Stimulated activated naive CD4-positive, alpha-beta T cell (primary cell): ENCODE measurements around the gene ZFP42.
"Not testable (repeated sequence)": the region's sequence is repeated elsewhere in the genome, so short reads cannot be mapped to it uniquely, and the experiment has no call there.

Source experiments
- DNase-seq, 6 experiments: peaks; one replicate each; lab custom pipeline; 2025; lab: John Stamatoyannopoulos, UW

ZFP42 gene

DNA sequence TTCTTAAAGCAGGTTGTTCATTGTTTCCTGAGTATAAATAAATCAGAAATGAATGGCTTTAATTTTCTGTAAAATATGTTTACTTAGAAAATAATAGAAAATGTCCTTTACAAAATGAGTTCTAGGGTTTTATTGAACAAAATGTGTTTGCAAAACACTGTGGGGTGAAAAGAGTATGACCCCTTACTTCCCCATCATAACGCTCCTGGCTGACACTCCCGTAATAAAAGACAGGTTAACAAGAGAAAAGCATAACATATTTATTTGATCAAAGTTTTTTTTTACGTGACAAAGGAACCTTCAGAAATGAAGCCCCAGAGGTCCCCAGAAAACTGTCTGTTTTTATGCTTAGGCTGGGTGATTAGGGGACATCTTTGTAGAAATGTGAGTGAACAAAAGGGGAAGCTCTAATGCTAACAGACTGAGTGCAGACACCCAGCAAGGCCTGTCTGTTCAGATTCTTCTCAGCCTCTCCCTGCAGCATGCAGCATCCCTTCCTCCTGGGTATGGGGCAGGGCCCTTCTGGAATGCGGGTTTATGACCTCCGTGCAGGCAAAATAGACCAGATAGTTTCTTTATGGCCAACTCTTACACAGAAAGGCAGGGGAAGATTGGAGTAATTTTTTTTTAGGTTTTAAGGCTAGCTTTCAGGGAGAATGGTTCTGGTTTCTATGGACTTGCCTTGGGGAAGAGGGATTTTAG lies 26.1 kb downstream of the ZFP42 start:
- no peak for DNase-seq

DNA sequence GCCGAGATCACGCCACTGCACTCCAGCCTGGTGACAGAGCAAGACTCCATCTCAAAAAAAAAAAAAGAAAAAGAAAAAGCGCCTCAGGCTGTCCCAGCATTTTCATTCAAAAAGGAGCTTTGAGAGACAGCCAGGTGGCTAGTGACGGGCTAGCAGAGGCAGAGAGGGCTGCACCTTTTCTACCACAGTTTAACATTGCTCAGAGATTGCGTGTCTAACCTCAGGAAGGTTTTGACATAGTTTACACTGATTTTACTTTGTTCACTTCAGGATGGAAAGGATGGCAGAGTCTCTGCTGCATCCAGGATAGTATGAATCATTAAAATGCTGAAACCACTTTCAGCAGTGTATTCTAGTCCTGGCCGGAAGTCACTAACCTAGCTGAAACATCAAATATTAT lies 28.1 kb downstream of the ZFP42 start:
- no peak for DNase-seq

DNA sequence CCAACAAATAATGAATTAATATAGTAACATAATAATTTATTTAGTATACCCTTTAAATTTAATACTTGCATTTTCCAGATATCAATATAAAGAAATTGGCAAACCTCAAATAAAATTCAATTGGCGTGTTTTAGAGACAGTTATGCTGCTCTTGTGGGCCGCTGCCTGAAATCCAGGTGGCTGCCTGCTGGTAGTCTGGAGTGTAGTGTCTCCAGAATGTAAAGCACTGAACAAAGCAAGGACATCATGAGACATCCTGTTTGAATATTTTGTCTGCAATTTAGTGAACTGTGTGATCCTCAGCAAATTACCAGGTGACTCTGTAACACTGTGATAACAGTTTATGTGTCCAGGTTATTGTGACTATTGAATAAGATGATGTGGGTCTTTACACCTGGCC lies 29.9 kb downstream of the ZFP42 start:
- DNase-seq, result no peak

DNA sequence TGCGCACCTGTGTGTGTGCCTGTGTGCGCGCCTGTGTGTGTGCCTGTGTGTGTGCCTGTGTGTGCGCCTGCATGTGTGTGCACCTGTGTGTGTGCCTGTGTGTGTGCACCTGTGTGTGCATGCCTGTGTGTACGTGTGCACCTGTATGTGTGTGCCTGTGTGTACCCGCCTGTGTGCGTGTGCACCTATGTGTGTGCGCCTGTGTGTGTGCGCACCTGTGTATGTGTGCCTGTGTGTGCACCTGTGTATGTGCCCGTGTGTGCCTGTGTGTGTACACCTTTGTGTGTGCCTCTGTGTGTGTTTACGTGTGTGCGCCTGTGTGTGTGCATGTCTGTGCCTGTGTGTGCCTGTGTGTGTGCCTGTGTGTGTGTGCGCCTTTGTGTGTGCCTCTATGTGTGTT lies 33.5 kb downstream of the ZFP42 start:
- DNase-seq, result no peak

DNA sequence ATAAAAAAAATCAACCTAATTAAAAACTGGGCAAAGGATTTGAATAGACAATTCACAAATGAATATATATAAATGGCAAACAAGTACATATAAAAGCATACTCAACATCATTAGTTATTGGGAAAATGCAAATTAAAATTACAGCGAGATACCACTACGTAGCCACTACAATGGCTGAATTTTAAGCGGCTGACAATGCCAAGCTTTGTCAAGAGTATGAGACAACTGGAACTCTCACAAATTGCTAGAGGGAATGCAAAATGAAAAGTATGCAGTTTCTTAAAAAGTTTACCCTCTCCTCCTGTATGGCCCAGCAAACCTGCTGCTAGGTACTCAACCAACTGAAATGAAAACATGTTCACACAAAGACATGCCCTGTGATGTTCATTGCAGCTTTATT lies 34.8 kb downstream of the ZFP42 start:
- DNase-seq, result no peak

DNA sequence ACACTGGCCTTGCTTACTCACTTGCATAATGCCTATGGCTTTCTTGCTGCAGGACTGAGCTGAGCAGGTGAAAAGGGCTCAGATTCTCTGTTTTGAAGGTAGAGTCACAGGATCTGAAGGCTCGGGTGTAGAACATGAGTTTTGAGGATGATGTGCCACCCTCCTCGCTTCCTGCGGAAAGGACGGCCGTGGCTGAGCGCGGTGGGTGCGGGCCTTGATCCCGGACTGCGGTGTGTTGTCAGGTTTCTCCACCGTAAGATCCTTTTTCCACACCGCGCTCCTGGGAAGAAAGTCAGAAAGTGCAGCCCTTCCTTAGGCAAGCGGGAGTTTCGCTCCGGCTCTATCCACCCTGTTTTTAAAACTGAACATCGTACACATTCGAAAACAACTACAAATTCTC lies 36.2 kb downstream of the ZFP42 start:
- no peak for DNase-seq

DNA sequence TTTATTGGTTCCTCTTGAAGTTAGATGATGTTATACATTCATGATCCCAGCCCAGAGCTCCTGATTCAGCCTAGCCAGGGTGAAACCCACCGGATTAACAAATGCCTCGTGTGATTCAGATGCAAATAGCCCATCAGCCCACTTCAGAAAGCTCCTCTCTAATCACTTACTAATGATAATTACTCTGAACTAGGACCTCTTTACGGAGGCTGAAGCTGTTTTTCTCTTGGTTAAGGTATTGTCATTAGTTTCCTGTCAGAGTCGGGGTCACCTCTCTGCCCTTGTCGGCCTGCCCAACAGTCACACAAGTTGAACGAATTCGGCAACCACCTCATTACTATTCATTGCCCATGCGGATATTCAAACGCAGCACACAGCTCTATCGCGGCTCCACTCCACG lies 36.6 kb downstream of the ZFP42 start:
- DNase-seq, result no peak

DNA sequence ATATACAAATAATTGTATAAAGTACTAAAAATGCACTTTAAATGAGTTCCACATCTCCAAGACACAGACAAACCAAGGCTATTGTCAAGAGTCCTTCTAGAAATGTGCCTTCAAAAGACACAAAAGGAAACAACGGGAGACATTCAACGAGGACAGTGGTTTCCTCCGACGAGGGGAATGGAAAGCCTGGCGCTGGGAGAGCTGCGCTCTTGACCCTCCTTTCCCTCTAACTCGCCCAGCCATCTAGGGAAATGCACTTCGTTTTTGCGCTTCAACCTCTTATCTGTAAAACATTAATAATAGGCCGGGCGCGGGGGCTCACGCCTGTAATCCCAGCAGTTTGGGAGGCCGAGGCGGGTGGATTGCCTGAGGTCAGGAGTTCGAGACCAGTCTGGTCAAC lies 37.0 kb downstream of the ZFP42 start:
- no peak for DNase-seq

DNA sequence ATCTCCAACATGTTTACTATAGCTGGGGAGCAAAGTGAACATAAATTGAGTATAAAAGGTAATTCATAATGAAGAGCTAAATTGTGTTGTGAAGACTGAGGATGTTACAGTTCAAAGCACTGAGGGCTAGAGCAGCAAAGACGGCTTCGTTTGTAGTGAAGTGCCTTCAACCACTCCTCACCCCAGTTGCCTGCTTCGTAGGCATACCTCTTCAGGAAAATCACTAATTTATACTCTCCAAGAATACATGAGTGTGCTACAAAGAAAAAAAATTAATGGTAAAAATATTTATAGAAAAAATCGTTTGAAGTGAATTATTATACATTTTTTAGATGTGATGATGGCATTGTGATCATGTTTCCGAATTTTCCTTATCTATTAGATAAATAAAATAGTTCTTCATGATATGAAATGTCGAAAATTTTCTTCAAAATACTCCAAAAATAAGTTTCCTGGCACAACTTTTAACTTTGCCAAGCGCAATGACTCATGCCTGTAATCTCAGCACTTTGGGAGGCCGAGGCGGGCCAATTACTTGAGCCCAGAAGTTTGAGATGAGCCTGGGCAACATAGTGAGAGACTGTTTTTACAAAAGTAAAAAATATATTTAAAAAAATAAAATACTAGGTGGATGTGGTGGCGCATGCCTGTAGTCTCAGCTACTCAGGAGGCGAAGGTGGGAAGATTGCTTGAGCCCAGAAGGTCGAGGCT lies 41.6 kb downstream of the ZFP42 start:
- no peak for DNase-seq

DNA sequence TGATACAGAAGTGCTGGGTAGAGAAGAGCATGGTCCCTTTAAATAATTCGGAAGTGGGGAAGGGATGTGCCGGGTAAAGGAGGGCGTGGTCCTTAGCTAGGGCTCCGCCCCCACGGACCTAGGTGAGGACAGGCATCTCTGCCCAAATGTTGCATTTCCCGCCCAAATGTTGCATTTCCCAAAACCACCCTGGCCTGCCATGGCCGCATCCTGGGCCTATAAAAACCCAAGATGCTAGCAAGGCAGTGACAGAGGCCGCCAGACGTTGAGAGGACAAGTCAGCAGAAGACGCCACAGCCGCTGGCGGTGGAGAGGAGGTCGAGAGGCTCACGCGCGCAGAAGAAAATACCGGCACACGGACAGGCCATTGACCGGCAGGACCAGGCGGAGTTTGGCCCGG lies 46.1 kb downstream of the ZFP42 start:
- DNase-seq, result no peak

DNA sequence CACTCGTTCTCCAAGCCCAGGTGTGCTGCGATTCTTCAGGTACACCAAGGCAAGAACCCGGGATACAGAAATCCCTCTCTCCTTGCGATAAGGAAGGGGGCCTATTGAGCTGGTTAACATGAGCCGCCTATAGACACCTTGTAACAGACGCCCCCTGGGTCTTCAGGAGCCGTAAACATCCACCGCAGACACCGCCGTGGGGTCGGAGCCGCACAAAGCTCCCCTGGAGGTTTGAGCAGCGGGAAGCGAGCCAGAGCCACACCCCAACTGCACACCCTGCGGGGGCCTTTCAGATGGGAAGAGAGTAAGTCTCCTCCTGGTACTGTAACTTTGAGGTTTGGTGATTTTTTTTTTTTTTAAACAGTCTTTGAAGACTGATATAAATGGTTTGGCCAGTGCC lies 46.6 kb downstream of the ZFP42 start:
- no peak for DNase-seq

DNA sequence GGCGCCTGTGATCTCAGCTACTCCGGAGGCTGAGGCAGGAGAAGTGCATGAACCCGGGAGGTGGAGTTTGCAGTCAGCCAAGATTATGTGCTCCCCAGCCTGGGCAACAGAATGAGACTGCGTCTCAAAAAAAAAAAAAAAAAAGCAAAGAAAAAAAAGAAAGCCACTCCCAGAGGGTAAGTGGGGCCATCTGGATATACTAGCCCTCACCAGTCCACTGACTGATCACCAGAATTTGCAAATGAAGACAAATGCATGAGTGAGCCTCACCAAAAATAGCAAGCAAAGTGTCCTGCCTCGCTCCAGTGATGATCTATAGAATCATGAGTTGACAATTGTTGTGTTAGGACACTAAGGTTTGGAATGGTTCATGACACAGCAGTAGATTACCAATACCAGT lies 47.6 kb downstream of the ZFP42 start:
- DNase-seq, result no peak

DNA sequence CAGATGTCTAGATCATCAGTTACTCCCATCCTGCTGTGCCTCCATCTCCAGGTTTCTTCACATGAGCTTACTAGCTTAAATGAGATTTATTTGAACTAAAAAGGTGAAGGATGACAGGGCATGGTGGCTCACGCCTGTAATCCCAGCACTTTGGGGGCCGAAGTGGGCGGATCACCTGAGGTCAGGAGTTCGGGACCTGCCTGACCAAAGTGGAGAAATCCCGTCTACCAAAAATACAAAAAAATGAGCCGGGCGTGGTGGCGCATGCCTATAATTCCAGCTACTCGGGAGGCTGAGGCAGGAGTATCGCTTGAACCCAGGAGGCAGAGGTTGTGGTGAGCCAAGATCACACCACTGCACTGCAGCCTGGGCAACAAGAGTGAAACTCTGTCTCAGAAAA lies 49.9 kb downstream of the ZFP42 start:
- not testable (repeated sequence) for DNase-seq

DNA sequence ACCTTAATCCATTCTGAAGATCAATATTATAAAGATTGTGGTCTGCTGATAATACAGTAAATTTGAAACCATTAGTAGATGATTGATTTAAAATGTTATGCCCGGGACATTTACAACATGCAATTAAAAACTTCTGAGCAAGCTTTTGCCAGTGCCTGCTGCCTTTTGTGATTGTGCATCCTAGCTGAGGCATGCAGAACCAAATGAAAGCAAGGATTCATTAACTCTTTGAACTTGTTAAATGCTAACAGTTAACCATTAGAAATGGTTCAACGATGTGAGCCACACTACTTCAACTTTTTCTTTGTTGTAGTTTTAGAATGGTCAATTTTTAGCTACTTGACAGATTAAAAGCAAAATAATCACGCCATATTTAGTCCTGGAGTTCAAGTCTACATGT lies 51.1 kb downstream of the ZFP42 start:
- no peak for DNase-seq

DNA sequence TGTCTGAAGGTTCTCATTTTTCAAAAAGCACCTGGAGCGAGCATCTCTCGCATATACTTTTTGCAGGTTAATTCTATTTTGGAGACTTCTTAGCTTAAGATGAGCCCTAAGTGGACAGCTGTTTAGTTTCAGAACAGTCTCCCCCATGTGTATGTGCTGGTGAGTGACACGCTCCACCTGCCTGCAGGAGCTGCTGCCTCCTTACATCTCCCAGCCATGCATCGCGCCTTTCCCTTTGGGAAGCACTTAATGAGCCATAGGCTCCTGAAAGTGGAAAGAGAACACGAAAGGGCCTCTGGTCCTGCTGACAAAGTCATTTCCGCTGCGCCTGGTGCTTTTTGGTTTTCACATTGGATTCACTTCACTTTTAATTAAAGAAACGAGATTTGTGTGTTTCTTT lies 57.7 kb downstream of the ZFP42 start:
- no peak for DNase-seq
